ENCODE results near the gene TMA7B. TPM values are rescaled to one million over a fixed set of nuclear protein-coding genes. Genes with fewer than 3 reads are reported as not detected.

Gene TMA7B
- total RNA-seq, 1 donor from 2014 or later, result not detected

- no peak overlapping the region for H3K4me3 ChIP-seq (ENCODE audit: low read depth, low read length)
- DNase-seq (ENCODE audit: low read depth), result no peak
- H3K27me3 ChIP-seq (ENCODE audit: control insufficient read depth, insufficient read depth, low read length), result peaks cover 31% of the 10 kb centered on the region
- TF ChIP-seq, protein P1, sequence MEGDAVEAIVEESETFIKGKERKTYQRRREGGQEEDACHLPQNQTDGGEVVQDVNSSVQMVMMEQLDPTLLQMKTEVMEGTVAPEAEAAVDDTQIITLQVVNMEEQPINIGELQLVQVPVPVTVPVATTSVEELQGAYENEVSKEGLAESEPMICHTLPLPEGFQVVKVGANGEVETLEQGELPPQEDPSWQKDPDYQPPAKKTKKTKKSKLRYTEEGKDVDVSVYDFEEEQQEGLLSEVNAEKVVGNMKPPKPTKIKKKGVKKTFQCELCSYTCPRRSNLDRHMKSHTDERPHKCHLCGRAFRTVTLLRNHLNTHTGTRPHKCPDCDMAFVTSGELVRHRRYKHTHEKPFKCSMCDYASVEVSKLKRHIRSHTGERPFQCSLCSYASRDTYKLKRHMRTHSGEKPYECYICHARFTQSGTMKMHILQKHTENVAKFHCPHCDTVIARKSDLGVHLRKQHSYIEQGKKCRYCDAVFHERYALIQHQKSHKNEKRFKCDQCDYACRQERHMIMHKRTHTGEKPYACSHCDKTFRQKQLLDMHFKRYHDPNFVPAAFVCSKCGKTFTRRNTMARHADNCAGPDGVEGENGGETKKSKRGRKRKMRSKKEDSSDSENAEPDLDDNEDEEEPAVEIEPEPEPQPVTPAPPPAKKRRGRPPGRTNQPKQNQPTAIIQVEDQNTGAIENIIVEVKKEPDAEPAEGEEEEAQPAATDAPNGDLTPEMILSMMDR (IDR thresholded peaks at IDR 0.05; ENCODE audit: insufficient read depth, low read length, poor library complexity, severe bottlenecking), result no peak
- no peaks in the 10 kb centered on the region for H3K36me3 ChIP-seq (ENCODE audit: control insufficient read depth, insufficient read depth, low read length)
Measured at GRCh38 chr22:39935116-39935515, 25.1 kb upstream of the TMA7B start.

GRCh38 chr22:39935612-39936011 lies 24.6 kb upstream of the TMA7B start:
- no peak for DNase-seq (ENCODE audit: low read depth)
- no peak overlapping the region for H3K4me3 ChIP-seq (ENCODE audit: low read depth, low read length)
- H3K27me3 ChIP-seq (ENCODE audit: control insufficient read depth, insufficient read depth, low read length), result peaks cover 28% of the 10 kb centered on the region
- TF ChIP-seq, protein P1 (IDR thresholded peaks at IDR 0.05; ENCODE audit: insufficient read depth, low read length, poor library complexity, severe bottlenecking), result no peak
- no peaks in the 10 kb centered on the region for H3K36me3 ChIP-seq (ENCODE audit: control insufficient read depth, insufficient read depth, low read length)

DNA sequence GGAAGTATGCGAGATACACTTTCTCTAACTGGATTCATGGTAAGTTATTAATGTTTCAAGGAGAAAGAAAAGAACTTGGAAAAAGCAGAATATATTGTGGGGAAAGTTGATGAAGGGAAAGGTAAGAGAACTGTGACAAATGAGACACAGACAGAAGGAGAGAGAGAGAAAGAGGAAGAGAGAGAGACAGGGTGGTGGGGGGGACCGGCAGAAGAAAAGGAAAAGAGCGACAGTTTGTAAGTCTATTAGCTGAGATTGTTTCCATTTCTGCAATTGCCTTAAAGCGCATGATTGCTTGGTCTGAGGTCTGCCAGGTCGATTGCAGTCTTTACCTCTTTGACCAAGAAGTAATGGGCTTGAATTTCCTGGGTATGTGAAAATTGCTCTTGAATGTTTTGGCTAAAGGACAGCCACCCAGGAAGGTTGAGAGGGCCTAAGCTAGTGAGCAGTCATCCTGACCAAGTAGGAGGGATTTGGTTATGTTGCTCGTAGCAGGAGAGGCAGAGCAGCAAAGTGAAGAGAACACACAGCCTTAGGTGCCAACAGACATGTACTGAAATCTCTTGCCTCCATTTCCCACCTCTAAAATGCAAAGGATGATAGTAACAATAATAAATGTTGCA lies 23.6 kb upstream of the TMA7B start:
- Histone ChIP-seq H3K4me3 (ENCODE audit: low read depth, low read length) (no peak overlapping the region), H3K36me3 (ENCODE audit: control insufficient read depth, insufficient read depth, low read length) (no peaks in the 10 kb centered on the region), H3K27me3 (ENCODE audit: control insufficient read depth, insufficient read depth, low read length) (peaks cover 22% of the 10 kb centered on the region)
- TF ChIP-seq, protein P1 (IDR thresholded peaks at IDR 0.05; ENCODE audit: insufficient read depth, low read length, poor library complexity, severe bottlenecking), result no peak
- no peak for DNase-seq (ENCODE audit: low read depth)

- Histone ChIP-seq H3K27me3 (ENCODE audit: control insufficient read depth, insufficient read depth, low read length) (peaks cover 21% of the 10 kb centered on the region), H3K4me3 (ENCODE audit: low read depth, low read length) (no peak overlapping the region), H3K36me3 (ENCODE audit: control insufficient read depth, insufficient read depth, low read length) (no peaks in the 10 kb centered on the region)
- TF ChIP-seq, protein P1 (IDR thresholded peaks at IDR 0.05; ENCODE audit: insufficient read depth, low read length, poor library complexity, severe bottlenecking), result no peak
- DNase-seq (ENCODE audit: low read depth), result no peak
Measured at GRCh38 chr22:39937906-39938305, 22.3 kb upstream of the TMA7B start.

DNA sequence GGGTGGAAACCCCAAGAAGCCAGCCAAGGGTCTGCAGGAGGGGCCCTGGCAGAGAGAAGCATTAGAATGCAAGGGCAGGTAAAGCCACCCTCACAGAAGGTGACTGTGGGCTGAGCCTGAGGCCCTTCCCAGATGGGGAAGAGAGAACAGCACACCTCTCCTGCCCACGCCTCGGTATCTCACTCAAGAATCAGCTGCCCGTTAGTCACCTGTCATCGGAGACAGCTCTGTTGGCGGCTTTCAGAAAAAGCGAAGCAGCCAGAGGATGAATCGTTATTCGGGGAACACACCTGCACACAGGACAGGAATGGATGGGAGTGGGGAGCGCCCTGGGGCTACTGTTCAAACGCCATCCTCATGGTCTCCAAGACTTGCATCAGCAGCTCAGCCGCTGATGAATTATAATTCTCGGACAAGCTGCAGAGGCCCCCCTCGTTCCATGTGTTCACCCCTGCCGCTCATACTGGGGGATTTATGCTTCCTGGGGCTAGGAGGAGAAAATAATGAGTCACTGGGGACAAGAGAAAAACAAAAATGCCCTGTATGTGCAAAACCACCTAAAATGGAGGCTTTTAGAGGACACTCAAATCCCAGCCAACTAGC lies 21.6 kb upstream of the TMA7B start:
- Histone ChIP-seq H3K4me3 (ENCODE audit: low read depth, low read length) (no peak overlapping the region), H3K27me3 (ENCODE audit: control insufficient read depth, insufficient read depth, low read length) (peaks cover 19% of the 10 kb centered on the region), H3K36me3 (ENCODE audit: control insufficient read depth, insufficient read depth, low read length) (no peaks in the 10 kb centered on the region)
- TF ChIP-seq, protein P1 (IDR thresholded peaks at IDR 0.05; ENCODE audit: insufficient read depth, low read length, poor library complexity, severe bottlenecking), result no peak
- DNase-seq (ENCODE audit: low read depth), result no peak

DNA sequence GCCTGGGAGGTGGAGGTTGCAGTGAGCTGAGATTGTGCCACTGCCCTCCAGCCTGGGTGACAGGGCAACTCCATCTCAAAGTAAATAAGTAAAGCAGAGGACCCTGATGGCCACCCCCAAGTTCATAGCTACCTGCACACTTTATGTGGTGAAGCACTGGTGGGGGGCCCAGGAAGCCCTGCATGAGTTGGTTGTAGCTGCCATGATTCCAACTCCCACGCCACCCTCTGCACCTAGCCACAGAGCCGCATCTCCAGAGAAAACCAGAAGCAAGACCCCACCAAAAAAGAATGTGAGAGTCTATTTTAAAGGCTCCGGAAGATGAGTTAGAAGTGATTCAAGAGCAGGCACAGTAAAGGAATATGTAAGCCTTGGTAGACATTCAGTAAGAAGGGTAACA lies 20.4 kb upstream of the TMA7B start:
- Histone ChIP-seq H3K4me3 (ENCODE audit: low read depth, low read length) (no peak overlapping the region), H3K36me3 (ENCODE audit: control insufficient read depth, insufficient read depth, low read length) (no peaks in the 10 kb centered on the region), H3K27me3 (ENCODE audit: control insufficient read depth, insufficient read depth, low read length) (peaks cover 15% of the 10 kb centered on the region)
- no peak for DNase-seq (ENCODE audit: low read depth)
- TF ChIP-seq, protein P1 (IDR thresholded peaks at IDR 0.05; ENCODE audit: insufficient read depth, low read length, poor library complexity, severe bottlenecking), result no peak

Measured in kidney epithelial cell (primary cell).